DND-41 (cell line): ENCODE results near the gene CARD14.

Experiments
- EZH2 ChIP-seq: IDR thresholded peaks from 3 replicates; pipeline ENCODE4 v1.6.1; 2012; ENCODE audit warnings: borderline replicate concordance, low read depth, mild to moderate bottlenecking, moderate library complexity, low read length, inconsistent platforms; ENCODE audit not compliant: severe bottlenecking
- TF ChIP-seq, protein P1 (sequence below): IDR thresholded peaks from 2 replicates; pipeline ENCODE4 v1.5.1; 2012; ENCODE audit warnings: borderline replicate concordance, low read length, moderate library complexity, mild to moderate bottlenecking; ENCODE audit not compliant: poor library complexity, severe bottlenecking; ENCODE audit errors: extremely low read depth

DNA sequence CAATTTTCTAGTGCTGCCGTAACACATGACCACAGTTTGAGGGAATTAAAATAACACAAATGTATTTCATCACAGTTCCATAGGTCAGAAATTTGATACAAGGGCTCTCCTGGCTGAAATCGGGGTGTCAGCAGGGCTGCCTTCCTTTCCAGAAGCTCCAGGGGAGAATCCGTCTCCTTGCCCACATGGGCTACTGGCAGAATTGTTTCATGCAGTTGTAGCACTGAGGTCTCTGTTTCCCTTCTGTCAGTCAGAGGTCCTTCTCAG lies 43.4 kb upstream of the CARD14 start:
- TF ChIP-seq, protein P1, sequence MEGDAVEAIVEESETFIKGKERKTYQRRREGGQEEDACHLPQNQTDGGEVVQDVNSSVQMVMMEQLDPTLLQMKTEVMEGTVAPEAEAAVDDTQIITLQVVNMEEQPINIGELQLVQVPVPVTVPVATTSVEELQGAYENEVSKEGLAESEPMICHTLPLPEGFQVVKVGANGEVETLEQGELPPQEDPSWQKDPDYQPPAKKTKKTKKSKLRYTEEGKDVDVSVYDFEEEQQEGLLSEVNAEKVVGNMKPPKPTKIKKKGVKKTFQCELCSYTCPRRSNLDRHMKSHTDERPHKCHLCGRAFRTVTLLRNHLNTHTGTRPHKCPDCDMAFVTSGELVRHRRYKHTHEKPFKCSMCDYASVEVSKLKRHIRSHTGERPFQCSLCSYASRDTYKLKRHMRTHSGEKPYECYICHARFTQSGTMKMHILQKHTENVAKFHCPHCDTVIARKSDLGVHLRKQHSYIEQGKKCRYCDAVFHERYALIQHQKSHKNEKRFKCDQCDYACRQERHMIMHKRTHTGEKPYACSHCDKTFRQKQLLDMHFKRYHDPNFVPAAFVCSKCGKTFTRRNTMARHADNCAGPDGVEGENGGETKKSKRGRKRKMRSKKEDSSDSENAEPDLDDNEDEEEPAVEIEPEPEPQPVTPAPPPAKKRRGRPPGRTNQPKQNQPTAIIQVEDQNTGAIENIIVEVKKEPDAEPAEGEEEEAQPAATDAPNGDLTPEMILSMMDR = no peak
- TF ChIP-seq EZH2 = no peak
